ENCODE results near the gene CTSG.
"Not testable (repeated sequence)": the region's sequence is repeated elsewhere in the genome, so short reads cannot be mapped to it uniquely, and the experiment has no call there.

Gene CTSG

DNA sequence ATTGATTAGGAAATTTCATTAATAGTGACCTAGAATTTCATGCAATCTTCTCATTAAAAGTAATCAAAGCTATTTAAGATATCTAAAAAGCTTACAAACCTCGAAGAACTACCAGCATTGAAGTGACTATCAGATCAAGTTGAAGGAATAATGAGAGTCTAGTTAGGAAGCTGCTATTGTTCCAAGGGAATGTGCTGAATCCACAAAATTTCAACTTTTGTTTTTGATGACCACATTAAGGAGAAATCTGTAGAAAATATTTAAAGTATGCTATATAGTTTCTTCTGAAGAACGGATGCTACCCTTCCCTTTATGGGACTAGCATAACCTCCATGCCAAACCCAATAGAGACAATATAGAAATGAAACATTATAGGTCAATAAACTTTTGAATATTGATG lies 2.5 kb upstream of the CTSG start:
- CTCF ChIA-PET: no interaction called here
- Mint-ChIP-seq H3K4me3 (no peak overlapping the region), H3K4me1 (peaks cover 11% of the 10 kb centered on the region), H3K9me3 (no peaks in the 10 kb centered on the region), H3K27ac (no peak overlapping the region), H3K27me3 (peaks cover 13% of the 10 kb centered on the region), H3K36me3 (no peaks in the 10 kb centered on the region)
- no peak for DNase-seq

DNA sequence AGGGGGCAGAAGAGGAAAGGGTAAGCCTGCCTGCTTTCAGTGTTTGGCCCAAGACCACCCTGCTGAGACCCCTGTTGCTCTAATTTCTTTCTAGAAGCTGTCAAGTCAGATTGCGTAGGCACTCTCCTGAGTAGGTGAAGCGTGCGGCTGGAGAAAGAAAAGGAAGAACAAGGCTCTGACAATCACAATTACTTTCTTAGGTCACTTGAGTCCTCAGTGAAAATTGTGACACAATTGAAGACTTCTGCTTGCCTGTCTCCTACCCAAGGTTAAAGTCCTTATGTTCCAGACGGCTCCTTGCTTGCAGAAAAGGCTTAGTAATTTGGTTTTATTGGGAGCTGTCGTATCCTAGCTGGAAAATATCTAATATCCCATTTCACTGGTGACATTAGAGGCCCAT lies 721 bp upstream of the CTSG start:
- no peaks in the 10 kb centered on the region for H3K9me3 Mint-ChIP-seq
- H3K27me3 Mint-ChIP-seq: peaks cover 17% of the 10 kb centered on the region
- CTCF ChIA-PET: no interaction called here

DNA sequence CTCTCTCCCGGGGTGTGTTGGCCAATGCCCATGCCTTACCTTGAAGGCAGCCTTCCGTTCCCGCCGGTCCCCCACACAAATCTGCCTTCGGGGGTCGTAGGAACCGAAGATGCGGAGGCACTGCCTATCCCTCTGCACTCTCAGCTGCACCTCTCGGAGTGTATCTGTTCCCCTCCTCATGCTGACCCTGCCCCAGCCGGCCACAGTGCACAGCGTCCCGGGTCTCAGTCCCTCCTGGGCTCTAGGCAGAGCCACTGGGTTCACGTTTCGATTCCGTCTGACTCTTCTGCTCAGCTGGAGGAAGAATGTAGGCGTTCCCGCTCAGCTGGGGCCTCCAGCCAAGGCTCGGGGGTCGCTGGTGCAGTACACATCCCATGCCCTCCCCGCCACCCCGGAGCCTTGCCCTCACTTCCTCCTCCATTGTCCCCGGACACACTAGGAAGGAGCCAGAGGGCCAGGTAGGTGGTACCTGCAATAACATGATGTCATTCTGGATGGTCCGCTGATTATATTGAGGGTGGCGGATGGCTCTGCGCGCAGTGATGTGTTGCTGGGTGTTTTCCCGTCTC lies 1.8 kb downstream of the CTSG start:
- no peak for DNase-seq
- H3K4me1 Mint-ChIP-seq: peaks cover 11% of the 10 kb centered on the region
- peaks cover 29% of the 10 kb centered on the region for H3K27me3 Mint-ChIP-seq
- no peak overlapping the region for H3K27ac Mint-ChIP-seq
- CTCF ChIA-PET: no interaction called here
- no peaks in the 10 kb centered on the region for H3K36me3 Mint-ChIP-seq
- no peaks in the 10 kb centered on the region for H3K9me3 Mint-ChIP-seq
- no peak overlapping the region for H3K4me3 Mint-ChIP-seq

More for the DNA sequence above, 721 bp upstream of the CTSG start:
- Mint-ChIP-seq H3K27ac (no peak overlapping the region), H3K4me1 (peaks cover 11% of the 10 kb centered on the region), H3K4me3 (no peak overlapping the region), H3K36me3 (no peaks in the 10 kb centered on the region)
- no peak for DNase-seq

DNA sequence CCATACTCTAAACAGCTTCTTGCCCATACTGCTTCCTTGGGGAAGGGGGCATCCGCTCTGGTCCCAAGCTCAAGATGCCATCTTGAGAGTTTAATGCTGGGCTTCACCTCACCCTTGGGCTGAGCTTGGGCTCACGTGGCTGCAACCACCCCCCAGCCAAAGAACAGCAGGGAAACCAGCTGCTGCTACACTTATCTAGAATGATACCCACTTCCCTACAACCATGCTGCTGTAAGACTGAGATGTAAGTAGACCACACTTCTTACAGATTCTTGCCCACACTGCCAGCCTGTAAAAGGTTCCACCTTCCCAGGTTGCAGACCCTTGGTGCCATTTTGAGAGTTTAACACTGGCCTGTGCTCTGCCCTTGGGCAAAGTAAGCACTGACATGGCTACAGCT lies 9.7 kb downstream of the CTSG start:
- CTCF ChIA-PET: interaction anchor here (0.9 kb wide), 1 partner anchor 85 kb away, joined by 3 read pairs; no protein-coding TSS in a partner anchor
- Mint-ChIP-seq H3K9me3 (peaks cover 22% of the 10 kb centered on the region), H3K27ac (no peak overlapping the region), H3K27me3 (peaks cover 12% of the 10 kb centered on the region), H3K4me1 (no peaks in the 10 kb centered on the region), H3K36me3 (no peaks in the 10 kb centered on the region), H3K4me3 (no peak overlapping the region)
- no peak for DNase-seq

DNA sequence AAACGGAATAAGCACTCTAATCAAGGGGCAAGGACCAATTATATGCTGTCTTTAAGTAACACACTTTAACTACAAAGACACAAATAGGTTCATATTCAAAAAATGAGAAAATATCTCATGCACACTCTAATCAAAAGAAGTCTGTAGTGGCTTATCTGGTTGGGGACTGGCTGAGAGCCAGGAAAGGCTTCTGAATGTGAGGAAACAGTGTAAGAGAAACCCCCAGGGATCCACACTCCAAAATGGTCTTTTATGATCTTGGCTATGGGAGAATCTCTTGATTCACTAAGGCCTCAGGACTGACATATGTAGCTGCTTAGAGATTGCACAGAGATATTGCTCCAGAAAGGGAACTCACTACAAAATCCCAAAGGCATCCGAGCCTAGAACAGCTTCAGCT lies 10.3 kb downstream of the CTSG start:
- Mint-ChIP-seq H3K27me3 (peaks cover 6% of the 10 kb centered on the region), H3K36me3 (no peaks in the 10 kb centered on the region)
- CTCF ChIA-PET: no interaction called here

DNA sequence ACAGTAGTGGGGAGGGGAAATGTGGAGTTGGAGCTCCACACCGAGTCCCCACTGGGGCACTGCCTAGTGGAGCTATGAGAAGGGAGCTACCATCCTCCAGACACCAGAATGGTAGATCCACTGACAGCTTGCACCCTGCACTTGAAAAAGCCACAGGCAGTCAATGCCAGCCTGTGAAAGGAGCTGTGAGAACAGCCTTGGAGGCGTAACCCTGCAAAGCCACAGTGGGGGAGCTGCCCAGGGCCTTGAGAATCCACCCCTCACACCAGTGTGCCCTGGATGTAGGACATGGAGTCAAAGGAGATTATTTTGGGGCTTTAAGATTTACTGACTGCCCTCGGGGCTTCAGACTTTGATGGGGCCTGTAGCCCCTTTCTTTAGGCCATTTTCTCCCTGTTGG lies 12.5 kb downstream of the CTSG start:
- Mint-ChIP-seq H3K4me1 (no peaks in the 10 kb centered on the region), H3K27ac (no peak overlapping the region), H3K4me3 (no peak overlapping the region), H3K36me3 (no peaks in the 10 kb centered on the region), H3K9me3 (peaks cover 22% of the 10 kb centered on the region), H3K27me3 (no peaks in the 10 kb centered on the region)
- DNase-seq: no peak
- CTCF ChIA-PET: no interaction called here

More for the DNA sequence above, 10.3 kb downstream of the CTSG start:
- H3K4me1 Mint-ChIP-seq: no peaks in the 10 kb centered on the region
- H3K27ac Mint-ChIP-seq: no peak overlapping the region
- no peak overlapping the region for H3K4me3 Mint-ChIP-seq
- no peak for DNase-seq
- peaks cover 22% of the 10 kb centered on the region for H3K9me3 Mint-ChIP-seq

DNA sequence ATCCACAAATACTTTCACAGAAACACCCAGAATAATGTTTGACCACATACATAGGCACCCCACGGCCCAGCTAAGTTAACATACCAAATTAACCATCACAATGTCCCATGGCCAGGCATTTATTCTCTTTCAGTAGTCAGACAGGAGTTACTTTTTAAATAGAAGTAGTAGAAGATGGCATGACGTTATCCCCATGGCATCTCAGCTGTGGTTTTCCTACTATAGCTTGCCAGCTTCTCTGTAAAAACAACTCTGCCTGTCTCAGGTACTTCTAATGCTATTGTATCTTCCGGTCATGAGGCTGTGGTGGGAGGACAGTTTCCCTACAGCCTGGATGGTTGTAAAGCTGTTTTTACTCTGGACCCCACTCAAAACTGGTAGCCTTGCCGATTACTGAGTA lies 19.3 kb downstream of the CTSG start:
- no peak for DNase-seq
- Mint-ChIP-seq H3K4me3 (no peak overlapping the region), H3K9me3 (peaks cover 2% of the 10 kb centered on the region), H3K27me3 (no peaks in the 10 kb centered on the region), H3K27ac (no peak overlapping the region), H3K36me3 (no peaks in the 10 kb centered on the region), H3K4me1 (no peaks in the 10 kb centered on the region)
- CTCF ChIA-PET: no interaction called here

DNA sequence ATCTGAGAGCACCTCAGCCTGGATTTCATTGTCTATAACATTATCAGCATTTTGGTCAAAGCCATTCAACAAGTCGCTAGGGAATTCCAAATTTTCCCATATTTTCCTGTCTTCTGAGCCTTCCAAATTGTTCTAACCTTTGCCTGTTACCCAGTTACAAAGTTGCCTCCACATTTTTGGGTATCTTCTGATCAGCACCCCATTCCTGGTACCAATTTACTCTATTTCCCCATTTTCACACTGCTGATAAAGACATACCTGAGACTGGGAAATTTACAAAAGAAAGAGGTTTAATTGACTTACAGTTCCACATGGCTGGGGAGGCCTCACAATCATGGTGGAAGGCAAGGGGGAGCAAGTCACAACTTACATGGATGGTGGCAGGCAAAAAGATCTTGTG lies 27.0 kb downstream of the CTSG start:
- H3K36me3 Mint-ChIP-seq, DNase-seq, H3K27ac Mint-ChIP-seq, CTCF ChIA-PET, H3K4me1 Mint-ChIP-seq, H3K27me3 Mint-ChIP-seq, H3K4me3 Mint-ChIP-seq: not testable (repeated sequence)
- H3K9me3 Mint-ChIP-seq: peaks cover 16% of the 10 kb centered on the region

DNA sequence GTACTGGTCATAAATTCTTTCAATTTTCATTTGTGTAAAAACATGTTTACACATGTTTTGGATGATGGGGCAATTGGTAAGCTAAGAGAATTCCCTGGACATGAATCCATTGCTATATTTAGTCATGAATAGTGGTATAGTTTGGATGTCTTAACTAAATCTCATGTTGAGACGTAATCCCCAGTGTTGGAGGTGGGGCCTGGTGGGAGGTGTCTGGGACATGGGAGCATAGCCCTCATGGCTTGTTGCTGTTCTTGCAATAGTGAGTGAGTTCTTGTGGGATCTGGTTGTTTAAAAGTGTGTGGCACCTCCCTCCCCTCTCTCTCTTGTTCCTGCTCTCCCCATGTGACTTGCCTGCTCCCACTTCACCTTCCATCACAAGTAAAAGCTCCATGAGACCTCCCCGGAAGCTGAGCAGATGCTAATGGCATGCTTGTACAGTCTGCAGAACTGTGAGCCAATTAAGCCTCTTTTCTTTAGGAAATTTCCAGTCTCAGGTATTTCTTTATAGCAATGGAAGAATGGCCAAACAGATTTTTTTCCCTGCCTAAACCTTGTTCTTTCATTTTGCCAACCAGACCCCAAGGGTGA lies 33.6 kb downstream of the CTSG start:
- no peaks in the 10 kb centered on the region for H3K36me3 Mint-ChIP-seq

DNA sequence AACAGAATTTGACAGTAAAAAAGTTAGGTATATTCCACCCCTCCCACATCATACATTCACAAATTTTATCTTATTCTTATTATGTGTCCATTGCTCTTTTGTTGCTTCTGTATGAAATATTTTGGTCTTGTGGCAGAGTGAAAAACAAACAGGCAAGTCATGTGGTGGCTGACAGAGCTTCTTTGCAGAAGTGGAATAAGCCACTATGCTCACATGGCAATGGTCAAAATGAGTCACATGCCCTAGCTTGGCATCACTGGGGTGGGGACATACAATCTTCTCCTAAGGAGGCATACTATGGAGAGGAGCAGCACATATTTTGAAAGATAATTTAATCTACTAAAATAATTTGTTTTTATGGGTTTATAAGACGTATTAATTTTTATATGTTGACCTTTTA lies 40.3 kb downstream of the CTSG start:
- CTCF ChIA-PET: no interaction called here
- Mint-ChIP-seq H3K4me1 (no peaks in the 10 kb centered on the region), H3K27me3 (peaks cover 4% of the 10 kb centered on the region), H3K36me3 (no peaks in the 10 kb centered on the region), H3K27ac (no peak overlapping the region), H3K9me3 (no peaks in the 10 kb centered on the region), H3K4me3 (no peak overlapping the region)
- no peak for DNase-seq

More for the DNA sequence above, 33.6 kb downstream of the CTSG start:
- Mint-ChIP-seq H3K27ac (no peak overlapping the region), H3K27me3 (no peaks in the 10 kb centered on the region), H3K9me3 (peaks cover 7% of the 10 kb centered on the region), H3K4me1 (no peaks in the 10 kb centered on the region), H3K4me3 (no peak overlapping the region)
- CTCF ChIA-PET: no interaction called here
- no peak for DNase-seq

DNA sequence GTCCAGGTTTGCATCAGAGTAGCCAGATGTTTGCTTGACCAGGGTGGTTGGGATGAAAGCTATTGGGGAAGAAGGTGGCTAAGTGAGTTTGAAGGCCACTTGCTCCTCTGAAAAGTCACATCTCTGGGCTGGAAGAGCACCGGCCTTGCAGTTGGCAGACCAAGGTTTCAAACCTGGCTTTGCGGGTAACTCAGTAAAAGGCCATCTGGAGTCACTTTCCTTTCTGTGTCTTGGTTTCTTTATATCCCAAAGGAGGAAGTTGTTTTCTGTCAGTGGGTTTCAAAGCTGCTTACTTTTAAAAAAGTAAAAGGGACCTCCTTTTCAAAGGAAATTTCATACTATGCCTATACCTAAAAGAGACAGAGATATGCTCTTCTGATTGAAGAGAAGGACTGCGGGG lies 41.8 kb downstream of the CTSG start:
- H3K4me1 Mint-ChIP-seq: no peaks in the 10 kb centered on the region
- peaks cover 4% of the 10 kb centered on the region for H3K27me3 Mint-ChIP-seq
- CTCF ChIA-PET: no interaction called here
- DNase-seq: no peak
- H3K27ac Mint-ChIP-seq: no peak overlapping the region
- no peak overlapping the region for H3K4me3 Mint-ChIP-seq
- H3K36me3 Mint-ChIP-seq: no peaks in the 10 kb centered on the region
- no peaks in the 10 kb centered on the region for H3K9me3 Mint-ChIP-seq

DNA sequence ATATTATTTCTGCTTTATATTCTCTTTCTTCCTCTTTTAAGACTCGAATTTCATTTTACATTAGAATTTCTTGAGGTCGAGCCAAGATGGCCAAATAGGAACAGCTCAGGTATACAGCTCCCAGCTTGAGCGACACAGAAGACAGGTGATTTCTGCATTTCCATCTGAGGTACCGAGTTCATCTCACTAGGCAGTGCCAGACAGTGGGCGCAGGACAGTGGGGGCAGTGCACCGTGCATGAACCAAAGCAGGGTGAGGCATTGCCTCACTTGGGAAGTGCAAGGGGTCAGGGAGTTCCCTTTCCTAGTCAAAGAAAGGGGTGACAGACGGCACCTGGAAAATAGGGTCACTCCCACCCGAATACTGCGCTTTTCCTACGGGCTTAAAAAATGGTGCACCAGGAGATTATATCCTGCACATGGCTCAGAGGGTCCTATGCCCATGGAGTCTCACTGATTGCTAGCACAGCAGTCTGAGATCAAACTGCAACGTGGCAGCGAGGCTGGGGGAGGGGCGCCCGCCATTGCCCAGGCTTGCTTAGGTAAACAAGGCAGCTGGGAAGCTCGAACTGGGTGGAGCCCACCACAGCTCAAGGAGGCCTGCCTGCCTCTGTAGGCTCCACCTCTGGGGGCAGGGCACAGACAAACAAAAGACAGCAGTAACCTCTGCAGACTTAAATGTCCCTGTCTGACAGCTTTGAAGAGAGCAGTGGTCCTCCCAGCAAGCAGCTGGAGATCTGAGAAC lies 50.0 kb downstream of the CTSG start:
- H3K27ac Mint-ChIP-seq, H3K27me3 Mint-ChIP-seq, H3K4me1 Mint-ChIP-seq, H3K36me3 Mint-ChIP-seq, DNase-seq, H3K9me3 Mint-ChIP-seq, H3K4me3 Mint-ChIP-seq, CTCF ChIA-PET: not testable (repeated sequence)

All from activated naive CD4-positive, alpha-beta T cell treated with anti-CD3 and anti-CD28 coated beads, Interleukin-2, amount 10 ng/mL, durations not matched to agents 7 days and 5 days (primary cell).